K562 (cell line): ENCODE data around the gene CCDC148. TPM values are rescaled to one million over a fixed set of nuclear protein-coding genes. Genes with fewer than 3 reads are reported as not detected.

Experiments
- ATAC-seq: fragments of 200-7000 bp; cut with Tn5 transposase; 3 replicates; pipeline ENCODE4 v1.9.1; 2020; ENCODE audit warnings: moderate library complexity
- BruUV-seq: library from RNA; stranded (reverse); fragments of 400-500 nt; replicated peaks from 2 replicates; lab custom pipeline; 2021; lab: Mats Ljungman, UMichigan
- CTCF ChIA-PET: fragments of 300-600 bp; formaldehyde crosslinking; extraction: SDS; loops from one replicate; lab custom pipeline; 2021; ENCODE audit warnings: low intra/inter-chr PET ratio; lab: Yijun Ruan, JAX
- POLR2A ChIA-PET: fragments of 300-600, 350-650 bp; sonication (Branson Sonifier 250); formaldehyde crosslinking; extraction: SDS; loops from one replicate; lab custom pipeline; 2021; ENCODE audit warnings: antibody characterized with exemption, inconsistent platforms; lab: Yijun Ruan, JAX
- DNase-seq, 4 experiments: peaks; one replicate each; pipeline versions ENCODE4 v3.0.0 to v3.0.0-alpha.2; 2011 to 2018; ENCODE audit warnings: low spot score in 3 of 4, mixed read lengths in 3 of 4; ENCODE audit errors: extremely low read depth in 1 of 4
- FAIRE-seq: peaks from 2 replicates; lab custom pipeline; 2011; peaks lifted over from hg19 to GRCh38; lab: Jason Lieb, UNC
- H2AFZ ChIP-seq: 2 replicates; pipeline ENCODE4 v1.6.0; 2011; ENCODE audit warnings: low read depth, low read length, control low read depth, inconsistent platforms
- H3K27ac ChIP-seq: fragments of 200-600 bp; 3 replicates; pipeline ENCODE4 v1.8.0; 2011; ENCODE audit warnings: low read depth, mild to moderate bottlenecking, control low read depth, inconsistent platforms, low read length, moderate library complexity, mixed read lengths; ENCODE audit errors: extremely low read depth
- H3K27me3 ChIP-seq, 2 experiments: fragments of 300-600 bp in 1 of 2; 2 replicates in 1 of 2; 3 replicates in 1 of 2; pipeline versions ENCODE4 v1.6.0 to v1.8.0; 2011; ENCODE audit warnings: inconsistent platforms in 2 of 2, low read length in 2 of 2, mild to moderate bottlenecking in 1 of 2, mixed read lengths in 1 of 2, moderate library complexity in 1 of 2; ENCODE audit not compliant: control insufficient read depth in 2 of 2, insufficient read depth in 2 of 2
- H3K36me3 ChIP-seq: fragments of 300-600 bp; 3 replicates; pipeline ENCODE4 v1.8.0; 2011; ENCODE audit warnings: mild to moderate bottlenecking, low read length, inconsistent platforms; ENCODE audit not compliant: control insufficient read depth, insufficient read depth
- H3K4me1 ChIP-seq, 2 experiments: fragments of 200-600 bp in 1 of 2; replicated peaks in 1 of 2; 2 replicates in 1 of 2; 3 replicates in 1 of 2; pipeline versions ENCODE4 v1.5.1 to v1.8.0; 2011; ENCODE audit warnings: inconsistent platforms in 2 of 2, low read length in 2 of 2, mild to moderate bottlenecking in 1 of 2, mixed read lengths in 1 of 2, moderate library complexity in 1 of 2; ENCODE audit not compliant: control insufficient read depth in 2 of 2, insufficient read depth in 2 of 2
- H3K4me2 ChIP-seq: 2 replicates; pipeline ENCODE4 v1.6.1; 2011; ENCODE audit warnings: low read length, control low read depth, inconsistent platforms, mixed read lengths; ENCODE audit not compliant: insufficient read depth
- H3K4me3 ChIP-seq: fragments of 200-600 bp; sonication (generic), shearing (Covaris generic); 2 replicates; pipeline ENCODE4 v1.5.1; 2016; ENCODE audit warnings: control low read depth, inconsistent platforms
- H3K79me2 ChIP-seq: fragments of 200-600 bp; 3 replicates; pipeline ENCODE4 v1.8.0; 2011; ENCODE audit warnings: low read length, inconsistent platforms; ENCODE audit not compliant: control insufficient read depth, insufficient read depth
- H3K9ac ChIP-seq, 2 experiments: 2 replicates each; pipeline versions ENCODE4 v1.6.0 to v1.6.1; 2011; ENCODE audit warnings: low read depth in 2 of 2, low read length in 2 of 2, control low read depth in 1 of 2, inconsistent platforms in 1 of 2, mild to moderate bottlenecking in 1 of 2, mixed read lengths in 1 of 2; ENCODE audit not compliant: insufficient read depth in 1 of 2
- H3K9me1 ChIP-seq: one replicate; pipeline ENCODE4 v1.6.0; 2011; ENCODE audit warnings: inconsistent platforms, mild to moderate bottlenecking, low read length, moderate library complexity; ENCODE audit not compliant: control insufficient read depth, insufficient read depth
- H3K9me3 ChIP-seq: replicated peaks from 2 replicates; pipeline ENCODE4 v1.5.1; 2011; ENCODE audit warnings: low read depth, low read length, inconsistent platforms; ENCODE audit not compliant: control insufficient read depth, insufficient read depth
- H4K20me1 ChIP-seq: replicated peaks from 2 replicates; pipeline ENCODE4 v1.6.1; 2011; ENCODE audit warnings: low read length, inconsistent platforms, mixed read lengths; ENCODE audit not compliant: control insufficient read depth, insufficient read depth
- ARHGAP35 ChIP-seq: fragments of 450-650 bp; IDR thresholded peaks from 2 replicates; pipeline ENCODE4 v1.6.1; 2018; ENCODE audit not compliant: partially characterized antibody
- BCL6 ChIP-seq: fragments of 250-450 bp; sonication (Bioruptor Pico); IDR thresholded peaks from 2 replicates; pipeline ENCODE4 v1.4.0; 2020
- CBX3 ChIP-seq, 2 experiments: IDR thresholded peaks; 1 replicate in 1 of 2; 2 replicates in 1 of 2; pipeline ENCODE4 v1.6.1; 2012; ENCODE audit warnings: inconsistent platforms in 2 of 2, low read length in 2 of 2, borderline replicate concordance in 1 of 2, control low read depth in 1 of 2
- CHCHD3 ChIP-seq: fragments of 250-450 bp; sonication (Bioruptor Pico); IDR thresholded peaks from 2 replicates; pipeline ENCODE4 v2.1.2; 2022; ENCODE audit warnings: mild to moderate bottlenecking
- DACH1 ChIP-seq: fragments of 450-650 bp; IDR thresholded peaks from 2 replicates; pipeline ENCODE4 v1.6.1; 2018; ENCODE audit not compliant: partially characterized antibody
- DDX20 ChIP-seq: fragments of 450-650 bp; IDR thresholded peaks from 2 replicates; pipeline ENCODE4 v1.6.1; 2016; ENCODE audit warnings: missing genetic modification characterization, low read depth, mild to moderate bottlenecking, missing compliant biosample characterization, moderate library complexity
- ELF4 ChIP-seq: fragments of 450-650 bp; formaldehyde crosslinking; IDR thresholded peaks from 2 replicates; pipeline ENCODE4 v1.4.0; 2022; ENCODE audit warnings: missing genetic modification characterization
- ETV6 ChIP-seq, 3 experiments: fragments of 150-350 bp in 1 of 3; sonication (generic) in 1 of 3; formaldehyde crosslinking in 1 of 3; IDR thresholded peaks; 2 replicates each; pipeline versions ENCODE4 v1.6.1 to v1.8.0; 2014 to 2022; ENCODE audit warnings: borderline replicate concordance in 2 of 3, low read depth in 2 of 3, antibody characterized with exemption in 1 of 3, low read length in 1 of 3, mild to moderate bottlenecking in 1 of 3, missing genetic modification reagents in 1 of 3
- HMGN3 ChIP-seq: IDR thresholded peaks from 2 replicates; pipeline ENCODE4 v1.6.1; 2011; ENCODE audit warnings: borderline replicate concordance, low read depth, mild to moderate bottlenecking, mixed read lengths, low read length; ENCODE audit not compliant: insufficient read length; ENCODE audit errors: extremely low read depth
- HNRNPUL1 ChIP-seq: fragments of 200-400 bp; formaldehyde crosslinking; IDR thresholded peaks from 2 replicates; pipeline ENCODE4 v1.6.1; 2017; ENCODE audit warnings: low read length
- KAT8 ChIP-seq: fragments of 450-650 bp; IDR thresholded peaks from 2 replicates; pipeline ENCODE4 v1.6.1; 2016; ENCODE audit warnings: low read depth, mild to moderate bottlenecking
- MCM2 ChIP-seq: fragments of 450-650 bp; IDR thresholded peaks from 2 replicates; pipeline ENCODE4 v1.6.1; 2017; ENCODE audit warnings: low read depth, mild to moderate bottlenecking
- MTA2 ChIP-seq: fragments of 450-650 bp; IDR thresholded peaks from 2 replicates; pipeline ENCODE4 v1.6.1; 2016; ENCODE audit warnings: low read depth
- NUFIP1 ChIP-seq: fragments of 450-650 bp; IDR thresholded peaks from 2 replicates; pipeline ENCODE4 v1.6.1; 2018; ENCODE audit not compliant: partially characterized antibody
- STAT5A ChIP-seq: IDR thresholded peaks from 2 replicates; pipeline ENCODE4 v1.6.1; 2012; ENCODE audit warnings: low read length, inconsistent platforms, borderline replicate concordance
- SUPT5H ChIP-seq: fragments of 450-650 bp; IDR thresholded peaks from 2 replicates; pipeline ENCODE4 v1.6.1; 2016
- TEAD2 ChIP-seq: fragments of 450-650 bp; IDR thresholded peaks from 2 replicates; pipeline ENCODE4 v1.6.1; 2016; ENCODE audit warnings: missing genetic modification characterization, control low read depth, missing compliant biosample characterization
- ZNF24 ChIP-seq: fragments of 450-650 bp; IDR thresholded peaks from 2 replicates; pipeline ENCODE4 v1.6.1; 2016
- ZNF408 ChIP-seq: fragments of 250-450 bp; sonication (Bioruptor Pico); IDR thresholded peaks from 2 replicates; pipeline ENCODE4 v1.4.0; 2020; ENCODE audit warnings: low read depth, mild to moderate bottlenecking, moderate library complexity
- WGBS: fragments of 100-300 bp; shearing (Covaris generic); methylation state at CpG from one replicate; pipeline ENCODE4 v1.1.6; 2016; ENCODE audit warnings: low coverage, mixed read lengths; ENCODE audit not compliant: insufficient coverage; ENCODE audit errors: missing lambda C conversion rate; 5-methylcytosine and 5-hydroxymethylcytosine counted together
- in situ Hi-C: fragments of 300-500 bp; cut with MboI; formaldehyde crosslinking; loops from 4 replicates; pipeline ENCODE4 v1.15.0; 2018; ENCODE audit warnings: inconsistent platforms, mixed read lengths
- intact Hi-C: fragments of 100-400 bp; cut with micrococcal nuclease; formaldehyde crosslinking; loops from 2 replicates; pipeline ENCODE4 v1.14.2; 2022
- polyA plus RNA-seq, 8 experiments: library from polyadenylated mRNA; depleted of rRNA in 4 of 8; stranded (reverse) in 5 of 8; unstranded in 3 of 8; fragments of >200 nt; fragmentation: Nextera tagmentation in 2 of 8; fragmentation: Illumina TruSeq in 1 of 8; extraction: Ambion mirVana in 2 of 8; extraction: Trizol in 1 of 8; gene quantifications; 2 replicates each; pipeline versions ENCODE4 v1.2.1 to v1.2.3, GENCODE V29; 2011 to 2014; ENCODE audit warnings: inconsistent platforms in 1 of 8, missing spikeins in 1 of 8
- total RNA-seq, 7 experiments: library from RNA; depleted of rRNA in 6 of 7; stranded (reverse); fragments of >200 nt in 6 of 7; fragmentation: Illumina TruSeq in 2 of 7; extraction: Trizol in 2 of 7; gene quantifications; 2 replicates each; pipeline versions ENCODE4 v1.2.1 to v1.2.3, GENCODE V29; 2011 to 2021; ENCODE audit warnings: low replicate concordance in 1 of 7
- TF ChIP-seq, protein P1 (sequence below), 2 experiments: fragments of 200-800 bp in 1 of 2; sonication (Bioruptor generic) in 1 of 2; sonication (generic) in 1 of 2; formaldehyde crosslinking in 1 of 2; IDR thresholded peaks in 1 of 2; conservative IDR thresholded peaks in 1 of 2; 2 replicates each; pipeline versions ENCODE4 v1.5.0 to v1.6.1; 2016 to 2020; ENCODE audit warnings: missing compliant biosample characterization in 1 of 2, missing genetic modification characterization in 1 of 2, missing genetic modification reagents in 1 of 2

CCDC148 gene
- total and polyA plus RNA-seq, 9 of the 15 experiments (the other 6 are each of a cell fraction or from before 2014, with no cell fraction given) = 0.10 to 1.4 (median 0.65) TPM

DNA sequence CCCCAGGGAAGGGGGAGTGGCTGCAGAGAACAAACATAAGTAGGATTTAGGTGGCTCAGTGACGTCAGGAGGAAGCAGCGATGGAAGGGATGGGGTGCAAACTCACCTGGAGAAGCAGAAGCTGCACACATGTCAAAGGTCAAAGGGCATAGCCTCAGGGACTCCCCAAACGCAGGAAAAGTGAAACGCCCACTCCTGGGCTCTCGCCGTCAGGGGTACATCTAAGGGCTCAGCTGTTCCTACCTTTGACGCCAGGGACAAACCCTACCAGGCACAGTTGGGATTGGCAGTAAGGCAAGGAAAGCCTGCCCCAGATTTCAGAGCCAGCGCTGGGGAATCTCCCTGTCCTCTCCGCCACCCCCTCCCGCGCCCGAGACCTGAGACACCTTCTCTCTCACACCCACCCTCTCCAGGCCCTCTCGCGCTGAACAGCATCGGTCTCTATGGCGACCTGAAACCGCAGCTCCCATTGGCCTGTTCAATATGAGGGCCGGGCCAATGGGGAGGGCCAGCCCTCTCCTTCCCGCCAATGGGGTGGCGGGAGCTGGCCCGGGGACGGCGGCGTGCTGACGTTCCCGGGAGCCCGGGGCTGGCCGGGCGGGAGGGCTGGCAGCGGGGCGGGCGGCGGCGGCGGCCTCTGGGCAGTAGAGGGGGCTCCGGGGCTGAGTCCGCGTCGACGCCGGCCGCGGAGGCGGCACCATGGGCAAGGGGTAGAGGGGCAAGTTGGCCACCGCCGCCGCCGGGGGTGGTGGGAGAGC, at the start of gene CCDC148, which contains the start of gene PKP4 (continued):
- TF ChIP-seq, protein P1, sequence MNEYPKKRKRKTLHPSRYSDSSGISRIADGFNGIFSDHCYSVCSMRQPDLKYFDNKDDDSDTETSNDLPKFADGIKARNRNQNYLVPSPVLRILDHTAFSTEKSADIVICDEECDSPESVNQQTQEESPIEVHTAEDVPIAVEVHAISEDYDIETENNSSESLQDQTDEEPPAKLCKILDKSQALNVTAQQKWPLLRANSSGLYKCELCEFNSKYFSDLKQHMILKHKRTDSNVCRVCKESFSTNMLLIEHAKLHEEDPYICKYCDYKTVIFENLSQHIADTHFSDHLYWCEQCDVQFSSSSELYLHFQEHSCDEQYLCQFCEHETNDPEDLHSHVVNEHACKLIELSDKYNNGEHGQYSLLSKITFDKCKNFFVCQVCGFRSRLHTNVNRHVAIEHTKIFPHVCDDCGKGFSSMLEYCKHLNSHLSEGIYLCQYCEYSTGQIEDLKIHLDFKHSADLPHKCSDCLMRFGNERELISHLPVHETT (CRISPR knock-in tag; conservative IDR thresholded peaks at IDR 0.05 in 1 of 2, IDR thresholded peaks at IDR 0.05 in 1 of 2) = 0 out of 4 replicates have a peak, but pooled peaks of 1 of the 2 experiments have one; percentile 40

DNA sequence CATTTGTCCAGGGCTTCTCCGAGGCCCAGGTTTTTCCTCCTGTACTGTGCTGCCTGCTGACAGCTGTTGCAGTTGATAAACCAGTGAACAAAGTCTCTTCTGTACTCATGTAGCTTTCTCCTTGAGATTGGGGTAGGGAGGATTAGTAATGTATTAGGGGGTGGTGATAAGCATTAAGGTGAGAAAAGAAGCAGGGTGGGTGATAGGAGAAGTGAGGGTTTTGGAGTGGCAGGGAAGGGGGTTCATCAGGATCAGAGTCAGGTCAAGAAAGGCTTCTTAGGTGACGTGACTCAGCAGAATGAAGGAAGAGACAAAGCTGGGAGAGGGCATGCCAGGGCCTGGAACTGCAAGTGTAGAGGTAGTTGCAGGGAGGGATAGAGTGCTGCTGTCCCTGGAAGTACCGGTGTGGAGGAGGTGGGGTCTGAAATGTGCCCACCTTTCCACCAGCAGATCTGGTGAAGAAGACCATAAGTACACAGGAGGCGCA, 48.9 kb upstream of the CCDC148 start:
- no TSS peak for BruUV-seq
- H3K4me1 ChIP-seq = peaks cover 10 to 37% of the 10 kb centered on the region in 2 experiments
- H4K20me1 ChIP-seq = peaks cover 12% of the 10 kb centered on the region
- POLR2A ChIA-PET = interaction anchor here (1.2 to 2.4 kb wide), 4 partner anchors 9 to 15 kb away, joined by 5 to 8 read pairs (median 6); no protein-coding TSS in a partner anchor
- no peak overlapping the region for H2AFZ ChIP-seq
- H3K9ac ChIP-seq = peak overlapping the region in 1 of 2 experiments; percentile 71; a peak in 1 of 4 replicates
- no peaks in the 10 kb centered on the region for H3K27me3 ChIP-seq
- H3K27ac ChIP-seq = peak overlapping the region; percentile 41; the same call in 2 of the 3 replicates
- H3K36me3 ChIP-seq = peaks cover 11% of the 10 kb centered on the region; the same call in 2 of the 3 replicates
- peak; percentile 87 for ATAC-seq
- peak overlapping the region; percentile 33 for H3K4me2 ChIP-seq
- peak; percentile 80 for FAIRE-seq
- peak; percentile 34 to 72 (median 56) for DNase-seq
- CTCF ChIA-PET = no interaction called here
- H3K9me1 ChIP-seq = peaks cover 7% of the 10 kb centered on the region
- H3K9me3 ChIP-seq = no peaks in the 10 kb centered on the region
- peaks cover 86% of the 10 kb centered on the region for H3K79me2 ChIP-seq
- WGBS = 27% methylated on average over 4 of the region's 4 CpGs
- in situ Hi-C loops = no loop called here
- intact Hi-C loops = no loop called here
- no peak overlapping the region for H3K4me3 ChIP-seq
- no peak for TF ChIP-seq DDX20 (tag)
- TF ChIP-seq ARHGAP35 = peak; percentile 54
- no peak for TF ChIP-seq TEAD2 (tag)
- no peak for TF ChIP-seq CHCHD3 (CRISPR knock-in tag)
- 0 out of 2 replicates have a peak, but pooled peaks have one; percentile 73 for TF ChIP-seq ELF4 (CRISPR knock-in tag)
- no peak for TF ChIP-seq BCL6 (CRISPR knock-in tag)
- peak; percentile 97 for TF ChIP-seq DACH1
- TF ChIP-seq HNRNPUL1 = no peak
- no peak for TF ChIP-seq HMGN3
- TF ChIP-seq MCM2 = no peak
- no peak for TF ChIP-seq ZNF408 (CRISPR knock-in tag)
- no peak for TF ChIP-seq KAT8
- TF ChIP-seq SUPT5H = peak; percentile 21; the same call in 1 of the 2 replicates
- peak; percentile 73 for TF ChIP-seq MTA2
- no peak for TF ChIP-seq ZNF24
- TF ChIP-seq NUFIP1 = peak; percentile 47
- TF ChIP-seq CBX3 (IDR thresholded peaks at IDR 0.05; ENCODE audit: borderline replicate concordance in 1 of 2, low read length in 2 of 2) = peak in 1 of 2 experiments; percentile 14; a peak in 1 of 3 replicates
- peak; percentile 28; the same call in 1 of the 2 replicates for TF ChIP-seq STAT5A
- TF ChIP-seq ETV6 (IDR thresholded peaks at IDR 0.05; ENCODE audit: borderline replicate concordance in 1 of 2, low read depth in 2 of 2, low read length in 1 of 2) = no peak
- no peak for TF ChIP-seq ETV6 (CRISPR knock-in tag; IDR thresholded peaks at IDR 0.05; ENCODE audit: borderline replicate concordance)
